HepG2 (cell line): ENCODE measurements around the gene SLC25A38. TPM values are rescaled to one million over a fixed set of nuclear protein-coding genes. Genes with fewer than 3 reads are reported as not detected.

Source experiments
- AHR ChIP-seq: IDR thresholded peaks from 2 replicates; pipeline ENCODE4 v1.6.1; 2018; ENCODE audit warnings: missing genetic modification reagents, missing compliant biosample characterization
- DNMT3B ChIP-seq: conservative IDR thresholded peaks from 2 replicates; pipeline ENCODE4 v1.6.1; 2016; ENCODE audit warnings: missing biosample characterization, control low read depth
- FOXP1 ChIP-seq, 2 experiments: fragments of 450-650 bp in 1 of 2; IDR thresholded peaks; 2 replicates each; pipeline ENCODE4 v1.6.1; 2017 to 2018; ENCODE audit warnings: antibody characterized with exemption in 1 of 2
- GATAD1 ChIP-seq: IDR thresholded peaks from 2 replicates; pipeline ENCODE4 v1.6.1; 2016; ENCODE audit warnings: missing genetic modification reagents, missing compliant biosample characterization
- GTF2F1 ChIP-seq: fragments of 150-350 bp; IDR thresholded peaks from 2 replicates; pipeline ENCODE4 v1.6.1; 2014; ENCODE audit warnings: low read length
- PHF5A ChIP-seq: IDR thresholded peaks from one replicate; pipeline ENCODE4 v1.6.1; 2018; ENCODE audit warnings: low read depth, missing genetic modification reagents; ENCODE audit not compliant: unreplicated experiment
- SMARCC2 ChIP-seq: fragments of 450-650 bp; IDR thresholded peaks from 2 replicates; pipeline ENCODE4 v1.6.1; 2017; ENCODE audit warnings: antibody characterized with exemption, mild to moderate bottlenecking
- YEATS4 ChIP-seq: sonication (generic); formaldehyde crosslinking; IDR thresholded peaks from 2 replicates; pipeline ENCODE4 v1.4.0; 2020; ENCODE audit warnings: missing genetic modification reagents, borderline replicate concordance
- ZBTB7B ChIP-seq: sonication (generic); formaldehyde crosslinking; IDR thresholded peaks from 2 replicates; pipeline ENCODE4 v1.4.0; 2020; ENCODE audit warnings: missing genetic modification reagents
- ZFAT ChIP-seq: sonication (generic); formaldehyde crosslinking; conservative IDR thresholded peaks from 2 replicates; pipeline ENCODE4 v1.8.1; 2023; ENCODE audit warnings: missing genetic modification reagents, inconsistent platforms
- polyA plus RNA-seq, 8 experiments: library from polyadenylated mRNA; depleted of rRNA in 3 of 8; stranded (reverse) in 7 of 8; unstranded in 1 of 8; fragments of >200 nt; fragmentation: Illumina TruSeq in 4 of 8; extraction: Trizol in 4 of 8; gene quantifications; 2 replicates each; pipeline versions ENCODE4 v1.2.1 to v1.2.3, GENCODE V29; 2011 to 2016; ENCODE audit warnings: low read depth in 4 of 8, missing spikeins in 1 of 8, mixed read lengths in 1 of 8; ENCODE audit not compliant: insufficient read depth in 1 of 8
- total RNA-seq, 5 experiments: library from RNA; depleted of rRNA; stranded (reverse); fragments of >200 nt; fragmentation: Illumina TruSeq; extraction: Trizol; gene quantifications; 2 replicates each; pipeline ENCODE4 v1.2.3, GENCODE V29; 2016; ENCODE audit warnings: low read depth in 1 of 5
- TF ChIP-seq, protein P1 (sequence below): sonication (generic); formaldehyde crosslinking; IDR thresholded peaks from 2 replicates; pipeline ENCODE4 v1.4.0; 2020; ENCODE audit warnings: missing genetic modification reagents
- TF ChIP-seq, protein P2 (sequence below): sonication (generic); formaldehyde crosslinking; IDR thresholded peaks from 2 replicates; pipeline ENCODE4 v1.5.0; 2020; ENCODE audit warnings: mild to moderate bottlenecking, low read depth, missing genetic modification reagents, borderline replicate concordance
- TF ChIP-seq, protein P3 (sequence below): sonication (generic); formaldehyde crosslinking; IDR thresholded peaks from 2 replicates; pipeline ENCODE4 v1.5.0; 2020; ENCODE audit warnings: mild to moderate bottlenecking, missing genetic modification reagents
- TF ChIP-seq, protein P4 (sequence below): sonication (generic); formaldehyde crosslinking; IDR thresholded peaks from 2 replicates; pipeline ENCODE4 v1.9.0; 2022; ENCODE audit warnings: low read depth, missing genetic modification reagents
- TF ChIP-seq, protein P5 (sequence below): sonication (generic); formaldehyde crosslinking; IDR thresholded peaks from 2 replicates; pipeline ENCODE4 v1.5.0; 2020; ENCODE audit warnings: mild to moderate bottlenecking, missing genetic modification reagents

SLC25A38 gene
- total and polyA plus RNA-seq, 2 of the 13 experiments (the other 11 are each of a cell fraction or from before 2014, with no cell fraction given): 32.5 to 35.4 TPM

DNA sequence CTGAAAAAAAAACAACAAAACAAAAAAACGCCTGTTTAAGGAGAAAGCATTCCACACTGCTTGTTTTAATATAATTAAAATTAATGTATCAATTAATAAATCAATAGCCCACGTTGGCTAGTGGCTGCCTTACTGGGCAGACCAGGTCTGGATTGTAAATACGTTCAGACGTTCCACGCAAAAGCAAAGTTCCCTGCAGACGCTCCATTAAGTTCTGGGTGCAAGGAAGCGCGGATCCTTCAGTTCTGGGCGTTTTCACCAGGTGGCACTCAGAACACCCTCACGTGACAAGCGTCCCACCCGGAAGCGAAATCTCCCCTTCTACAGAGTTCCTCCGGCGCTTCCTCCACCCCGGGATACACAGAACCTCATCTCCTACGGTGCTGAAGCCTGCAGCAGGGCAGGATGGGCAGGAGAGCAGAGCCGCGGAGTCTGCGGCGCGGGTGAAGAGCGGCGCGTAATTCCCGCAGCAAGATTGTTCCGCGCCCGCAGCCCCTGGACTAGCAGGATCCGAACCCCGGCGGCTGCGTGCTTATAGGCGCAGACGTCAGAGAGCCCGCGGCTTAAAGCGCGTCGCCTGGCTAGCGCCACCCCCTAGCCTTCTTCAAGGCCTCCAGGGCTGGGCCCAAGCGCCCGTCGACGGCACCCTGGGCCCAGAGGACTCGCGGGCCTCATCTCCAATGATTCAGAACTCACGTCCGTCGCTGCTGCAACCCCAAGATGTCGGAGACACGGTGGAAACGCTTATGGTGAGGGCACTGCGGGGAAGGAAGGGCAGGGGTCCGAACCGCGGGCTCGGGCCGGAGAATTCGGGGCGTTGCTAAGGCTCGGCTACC lies at the start of gene SLC25A38 (continued):
- no peak for TF ChIP-seq FOXP1 (IDR thresholded peaks at IDR 0.05)
- TF ChIP-seq FOXP1 (CRISPR knock-in tag; IDR thresholded peaks at IDR 0.05): no peak
- TF ChIP-seq, protein P1, sequence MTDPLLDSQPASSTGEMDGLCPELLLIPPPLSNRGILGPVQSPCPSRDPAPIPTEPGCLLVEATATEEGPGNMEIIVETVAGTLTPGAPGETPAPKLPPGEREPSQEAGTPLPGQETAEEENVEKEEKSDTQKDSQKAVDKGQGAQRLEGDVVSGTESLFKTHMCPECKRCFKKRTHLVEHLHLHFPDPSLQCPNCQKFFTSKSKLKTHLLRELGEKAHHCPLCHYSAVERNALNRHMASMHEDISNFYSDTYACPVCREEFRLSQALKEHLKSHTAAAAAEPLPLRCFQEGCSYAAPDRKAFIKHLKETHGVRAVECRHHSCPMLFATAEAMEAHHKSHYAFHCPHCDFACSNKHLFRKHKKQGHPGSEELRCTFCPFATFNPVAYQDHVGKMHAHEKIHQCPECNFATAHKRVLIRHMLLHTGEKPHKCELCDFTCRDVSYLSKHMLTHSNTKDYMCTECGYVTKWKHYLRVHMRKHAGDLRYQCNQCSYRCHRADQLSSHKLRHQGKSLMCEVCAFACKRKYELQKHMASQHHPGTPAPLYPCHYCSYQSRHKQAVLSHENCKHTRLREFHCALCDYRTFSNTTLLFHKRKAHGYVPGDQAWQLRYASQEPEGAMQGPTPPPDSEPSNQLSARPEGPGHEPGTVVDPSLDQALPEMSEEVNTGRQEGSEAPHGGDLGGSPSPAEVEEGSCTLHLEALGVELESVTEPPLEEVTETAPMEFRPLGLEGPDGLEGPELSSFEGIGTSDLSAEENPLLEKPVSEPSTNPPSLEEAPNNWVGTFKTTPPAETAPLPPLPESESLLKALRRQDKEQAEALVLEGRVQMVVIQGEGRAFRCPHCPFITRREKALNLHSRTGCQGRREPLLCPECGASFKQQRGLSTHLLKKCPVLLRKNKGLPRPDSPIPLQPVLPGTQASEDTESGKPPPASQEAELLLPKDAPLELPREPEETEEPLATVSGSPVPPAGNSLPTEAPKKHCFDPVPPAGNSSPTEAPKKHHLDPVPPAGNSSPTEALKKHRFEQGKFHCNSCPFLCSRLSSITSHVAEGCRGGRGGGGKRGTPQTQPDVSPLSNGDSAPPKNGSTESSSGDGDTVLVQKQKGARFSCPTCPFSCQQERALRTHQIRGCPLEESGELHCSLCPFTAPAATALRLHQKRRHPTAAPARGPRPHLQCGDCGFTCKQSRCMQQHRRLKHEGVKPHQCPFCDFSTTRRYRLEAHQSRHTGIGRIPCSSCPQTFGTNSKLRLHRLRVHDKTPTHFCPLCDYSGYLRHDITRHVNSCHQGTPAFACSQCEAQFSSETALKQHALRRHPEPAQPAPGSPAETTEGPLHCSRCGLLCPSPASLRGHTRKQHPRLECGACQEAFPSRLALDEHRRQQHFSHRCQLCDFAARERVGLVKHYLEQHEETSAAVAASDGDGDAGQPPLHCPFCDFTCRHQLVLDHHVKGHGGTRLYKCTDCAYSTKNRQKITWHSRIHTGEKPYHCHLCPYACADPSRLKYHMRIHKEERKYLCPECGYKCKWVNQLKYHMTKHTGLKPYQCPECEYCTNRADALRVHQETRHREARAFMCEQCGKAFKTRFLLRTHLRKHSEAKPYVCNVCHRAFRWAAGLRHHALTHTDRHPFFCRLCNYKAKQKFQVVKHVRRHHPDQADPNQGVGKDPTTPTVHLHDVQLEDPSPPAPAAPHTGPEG: no peak; the same call in 1 of the 2 replicates
- no peak for TF ChIP-seq GTF2F1
- peak; percentile 57 for TF ChIP-seq PHF5A (CRISPR knock-in tag)
- TF ChIP-seq, protein P2, sequence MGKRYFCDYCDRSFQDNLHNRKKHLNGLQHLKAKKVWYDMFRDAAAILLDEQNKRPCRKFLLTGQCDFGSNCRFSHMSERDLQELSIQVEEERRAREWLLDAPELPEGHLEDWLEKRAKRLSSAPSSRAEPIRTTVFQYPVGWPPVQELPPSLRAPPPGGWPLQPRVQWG (CRISPR knock-in tag): no peak
- TF ChIP-seq ZBTB7B (CRISPR knock-in tag): no peak; the same call in 1 of the 2 replicates
- no peak for TF ChIP-seq SMARCC2
- peak; percentile 84 for TF ChIP-seq YEATS4 (CRISPR knock-in tag)
- TF ChIP-seq, protein P3, sequence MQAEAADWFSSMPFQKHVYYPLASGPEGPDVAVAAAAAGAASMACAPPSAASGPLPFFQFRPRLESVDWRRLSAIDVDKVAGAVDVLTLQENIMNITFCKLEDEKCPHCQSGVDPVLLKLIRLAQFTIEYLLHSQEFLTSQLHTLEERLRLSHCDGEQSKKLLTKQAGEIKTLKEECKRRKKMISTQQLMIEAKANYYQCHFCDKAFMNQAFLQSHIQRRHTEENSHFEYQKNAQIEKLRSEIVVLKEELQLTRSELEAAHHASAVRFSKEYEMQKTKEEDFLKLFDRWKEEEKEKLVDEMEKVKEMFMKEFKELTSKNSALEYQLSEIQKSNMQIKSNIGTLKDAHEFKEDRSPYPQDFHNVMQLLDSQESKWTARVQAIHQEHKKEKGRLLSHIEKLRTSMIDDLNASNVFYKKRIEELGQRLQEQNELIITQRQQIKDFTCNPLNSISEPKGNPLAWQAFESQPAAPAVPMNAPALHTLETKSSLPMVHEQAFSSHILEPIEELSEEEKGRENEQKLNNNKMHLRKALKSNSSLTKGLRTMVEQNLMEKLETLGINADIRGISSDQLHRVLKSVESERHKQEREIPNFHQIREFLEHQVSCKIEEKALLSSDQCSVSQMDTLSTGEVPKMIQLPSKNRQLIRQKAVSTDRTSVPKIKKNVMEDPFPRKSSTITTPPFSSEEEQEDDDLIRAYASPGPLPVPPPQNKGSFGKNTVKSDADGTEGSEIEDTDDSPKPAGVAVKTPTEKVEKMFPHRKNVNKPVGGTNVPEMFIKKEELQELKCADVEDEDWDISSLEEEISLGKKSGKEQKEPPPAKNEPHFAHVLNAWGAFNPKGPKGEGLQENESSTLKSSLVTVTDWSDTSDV: no peak
- TF ChIP-seq DNMT3B: peak; percentile 60; the same call in 1 of the 2 replicates
- peak; percentile 75 for TF ChIP-seq GATAD1
- TF ChIP-seq, protein P4, sequence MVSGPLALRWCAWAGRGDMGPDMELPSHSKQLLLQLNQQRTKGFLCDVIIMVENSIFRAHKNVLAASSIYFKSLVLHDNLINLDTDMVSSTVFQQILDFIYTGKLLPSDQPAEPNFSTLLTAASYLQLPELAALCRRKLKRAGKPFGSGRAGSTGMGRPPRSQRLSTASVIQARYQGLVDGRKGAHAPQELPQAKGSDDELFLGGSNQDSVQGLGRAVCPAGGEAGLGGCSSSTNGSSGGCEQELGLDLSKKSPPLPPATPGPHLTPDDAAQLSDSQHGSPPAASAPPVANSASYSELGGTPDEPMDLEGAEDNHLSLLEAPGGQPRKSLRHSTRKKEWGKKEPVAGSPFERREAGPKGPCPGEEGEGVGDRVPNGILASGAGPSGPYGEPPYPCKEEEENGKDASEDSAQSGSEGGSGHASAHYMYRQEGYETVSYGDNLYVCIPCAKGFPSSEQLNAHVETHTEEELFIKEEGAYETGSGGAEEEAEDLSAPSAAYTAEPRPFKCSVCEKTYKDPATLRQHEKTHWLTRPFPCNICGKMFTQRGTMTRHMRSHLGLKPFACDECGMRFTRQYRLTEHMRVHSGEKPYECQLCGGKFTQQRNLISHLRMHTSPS (CRISPR knock-in tag): no peak
- 0 out of 2 replicates have a peak, but pooled peaks have one; percentile 22 for TF ChIP-seq ZFAT (CRISPR knock-in tag)
- TF ChIP-seq, protein P5, sequence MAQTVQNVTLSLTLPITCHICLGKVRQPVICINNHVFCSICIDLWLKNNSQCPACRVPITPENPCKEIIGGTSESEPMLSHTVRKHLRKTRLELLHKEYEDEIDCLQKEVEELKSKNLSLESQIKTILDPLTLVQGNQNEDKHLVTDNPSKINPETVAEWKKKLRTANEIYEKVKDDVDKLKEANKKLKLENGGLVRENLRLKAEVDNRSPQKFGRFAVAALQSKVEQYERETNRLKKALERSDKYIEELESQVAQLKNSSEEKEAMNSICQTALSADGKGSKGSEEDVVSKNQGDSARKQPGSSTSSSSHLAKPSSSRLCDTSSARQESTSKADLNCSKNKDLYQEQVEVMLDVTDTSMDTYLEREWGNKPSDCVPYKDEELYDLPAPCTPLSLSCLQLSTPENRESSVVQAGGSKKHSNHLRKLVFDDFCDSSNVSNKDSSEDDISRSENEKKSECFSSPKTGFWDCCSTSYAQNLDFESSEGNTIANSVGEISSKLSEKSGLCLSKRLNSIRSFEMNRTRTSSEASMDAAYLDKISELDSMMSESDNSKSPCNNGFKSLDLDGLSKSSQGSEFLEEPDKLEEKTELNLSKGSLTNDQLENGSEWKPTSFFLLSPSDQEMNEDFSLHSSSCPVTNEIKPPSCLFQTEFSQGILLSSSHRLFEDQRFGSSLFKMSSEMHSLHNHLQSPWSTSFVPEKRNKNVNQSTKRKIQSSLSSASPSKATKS (CRISPR knock-in tag): no peak
- 0 out of 2 replicates have a peak, but pooled peaks have one; percentile 20 for TF ChIP-seq AHR (CRISPR knock-in tag)
